SH-SY5Y (cell line): ENCODE measurements around the gene GPC5.

Experiments
- GATA2 ChIP-seq: IDR thresholded peaks from 2 replicates; pipeline ENCODE4 v1.6.1; 2011; ENCODE audit warnings: mild to moderate bottlenecking, low read depth, low read length
- GATA3 ChIP-seq: IDR thresholded peaks from 2 replicates; pipeline ENCODE4 v1.6.1; 2011; ENCODE audit warnings: low read depth, mild to moderate bottlenecking, low read length, moderate library complexity

DNA sequence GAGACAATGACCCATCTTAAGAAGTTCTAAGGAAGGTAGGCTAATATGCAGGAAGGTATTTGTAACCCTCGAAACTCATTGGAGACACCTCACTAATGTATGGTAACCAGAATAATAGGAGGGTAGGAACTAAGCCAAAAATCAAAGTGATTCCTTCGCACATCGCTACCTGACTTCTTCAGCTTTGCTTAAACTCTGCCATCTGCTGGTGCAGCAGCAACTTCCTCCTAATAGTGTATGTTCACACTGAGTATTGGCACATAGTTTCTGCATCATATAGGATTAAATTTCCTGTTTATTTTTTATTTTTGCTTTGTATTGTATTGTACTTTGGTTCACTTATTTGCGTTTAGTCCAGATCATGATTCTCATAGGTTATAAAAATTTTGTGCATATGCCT lies 676.2 kb downstream of the GPC5 start:
- no peak for TF ChIP-seq GATA2
- TF ChIP-seq GATA3: no peak
